SH-SY5Y (cell line): ENCODE measurements around the gene BRD7.
A peak's percentile ranks its signal among the peaks of the same experiment; 100 is the strongest.

Experiments used
- GATA2 ChIP-seq: IDR thresholded peaks from 2 replicates; pipeline ENCODE4 v1.6.1; 2011; ENCODE audit warnings: mild to moderate bottlenecking, low read depth, low read length
- GATA3 ChIP-seq: IDR thresholded peaks from 2 replicates; pipeline ENCODE4 v1.6.1; 2011; ENCODE audit warnings: low read depth, mild to moderate bottlenecking, low read length, moderate library complexity

BRD7 gene

GRCh38 chr16:50340578-50340977 lies 28.2 kb downstream of the BRD7 start:
- no peak for TF ChIP-seq GATA3

- TF ChIP-seq GATA2 (no peak), GATA3 (no peak)
Observed at GRCh38 chr16:50338371-50339231, 30.2 kb downstream of the BRD7 start.

GRCh38 chr16:50336884-50337283 lies 31.9 kb downstream of the BRD7 start:
- TF ChIP-seq GATA3 (no peak), GATA2 (no peak)

- TF ChIP-seq GATA2 (no peak), GATA3 (no peak)
Observed at GRCh38 chr16:50335196-50335958, 33.4 kb downstream of the BRD7 start.

GRCh38 chr16:50334106-50334975 lies 34.4 kb downstream of the BRD7 start:
- no peak for TF ChIP-seq GATA3
- no peak for TF ChIP-seq GATA2

GRCh38 chr16:50332599-50332998 lies 36.2 kb downstream of the BRD7 start:
- TF ChIP-seq GATA3 = no peak
- no peak for TF ChIP-seq GATA2

- TF ChIP-seq GATA2 (no peak), GATA3 (no peak)
Observed at GRCh38 chr16:50331570-50331969, 37.2 kb downstream of the BRD7 start.

- TF ChIP-seq GATA3 = no peak
Observed at GRCh38 chr16:50329446-50330189, 39.2 kb downstream of the BRD7 start.

- TF ChIP-seq GATA3 = no peak
- TF ChIP-seq GATA2 = no peak
Observed at GRCh38 chr16:50326835-50327465, 41.8 kb downstream of the BRD7 start.

GRCh38 chr16:50326264-50326663 lies 42.5 kb downstream of the BRD7 start:
- TF ChIP-seq GATA2 (no peak), GATA3 (no peak)

GRCh38 chr16:50324345-50324744 lies 44.4 kb downstream of the BRD7 start:
- TF ChIP-seq GATA2 (no peak), GATA3 (no peak)

- TF ChIP-seq GATA3 = 0 out of 2 replicates have a peak, but pooled peaks have one; percentile 33
- TF ChIP-seq GATA2 = peak; percentile 44; the same call in 1 of the 2 replicates
Observed at GRCh38 chr16:50323335-50324011, 45.3 kb downstream of the BRD7 start.

GRCh38 chr16:50322333-50322732 lies 46.5 kb downstream of the BRD7 start:
- TF ChIP-seq GATA2 = no peak
